Ishikawa (cell line): ENCODE measurements around the gene LRP1.

Experiments
- RAD21 ChIP-seq: IDR thresholded peaks from 2 replicates; pipeline ENCODE4 v1.6.1; 2012; ENCODE audit warnings: low read depth
- REST ChIP-seq: IDR thresholded peaks from 2 replicates; pipeline ENCODE4 v1.6.1; 2012; ENCODE audit warnings: low read depth, mild to moderate bottlenecking
- TCF12 ChIP-seq: IDR thresholded peaks from 2 replicates; pipeline ENCODE4 v1.6.1; 2012; ENCODE audit warnings: low read depth
- YY1 ChIP-seq: IDR thresholded peaks from 2 replicates; pipeline ENCODE4 v1.6.1; 2012; ENCODE audit warnings: low read depth
- ZBTB7A ChIP-seq: IDR thresholded peaks from 2 replicates; pipeline ENCODE4 v1.6.1; 2012; ENCODE audit warnings: low read depth

- TF ChIP-seq ZBTB7A (no peak), RAD21 (no peak), YY1 (no peak), REST (no peak), TCF12 (no peak)
Measured at GRCh38 chr12:57161491-57161890, 33.2 kb downstream of the LRP1 start.
